DMS153 treated with DMSO at 0.1 percent for 48 hours (cell line): ENCODE results near the gene IFITM5.
"Not testable (repeated sequence)": the region's sequence is repeated elsewhere in the genome, so short reads cannot be mapped to it uniquely, and the experiment has no call there.

Experiments
- DNase-seq: peaks from one replicate; lab custom pipeline; 2025; ENCODE audit not compliant: unreplicated experiment; lab: John Stamatoyannopoulos, UW

IFITM5 gene

DNA sequence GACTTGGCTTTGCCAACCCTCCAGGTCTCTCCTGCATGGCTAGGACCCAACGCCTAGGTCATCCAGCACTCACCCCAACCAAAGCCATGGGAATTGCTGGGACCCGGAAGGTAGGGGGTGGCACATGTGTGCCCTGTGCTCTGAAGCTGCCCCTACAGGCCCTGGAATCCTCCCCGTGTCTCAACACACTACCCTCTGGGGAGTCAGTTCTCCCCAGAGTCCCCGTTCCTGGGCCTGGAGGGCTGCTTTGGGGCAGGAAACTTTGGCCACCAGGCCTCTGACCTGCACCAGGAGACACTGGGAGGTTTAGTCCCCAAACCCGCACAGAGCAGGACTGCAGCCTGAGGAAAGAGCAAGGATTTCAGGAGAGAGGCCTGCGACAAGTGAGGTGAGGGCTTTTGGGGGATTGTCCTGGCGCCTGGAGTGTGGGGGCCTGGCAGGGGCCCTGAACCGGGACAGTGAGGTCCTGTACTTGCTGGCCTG is 14.0 kb upstream of the IFITM5 start:
- no peak for DNase-seq

DNA sequence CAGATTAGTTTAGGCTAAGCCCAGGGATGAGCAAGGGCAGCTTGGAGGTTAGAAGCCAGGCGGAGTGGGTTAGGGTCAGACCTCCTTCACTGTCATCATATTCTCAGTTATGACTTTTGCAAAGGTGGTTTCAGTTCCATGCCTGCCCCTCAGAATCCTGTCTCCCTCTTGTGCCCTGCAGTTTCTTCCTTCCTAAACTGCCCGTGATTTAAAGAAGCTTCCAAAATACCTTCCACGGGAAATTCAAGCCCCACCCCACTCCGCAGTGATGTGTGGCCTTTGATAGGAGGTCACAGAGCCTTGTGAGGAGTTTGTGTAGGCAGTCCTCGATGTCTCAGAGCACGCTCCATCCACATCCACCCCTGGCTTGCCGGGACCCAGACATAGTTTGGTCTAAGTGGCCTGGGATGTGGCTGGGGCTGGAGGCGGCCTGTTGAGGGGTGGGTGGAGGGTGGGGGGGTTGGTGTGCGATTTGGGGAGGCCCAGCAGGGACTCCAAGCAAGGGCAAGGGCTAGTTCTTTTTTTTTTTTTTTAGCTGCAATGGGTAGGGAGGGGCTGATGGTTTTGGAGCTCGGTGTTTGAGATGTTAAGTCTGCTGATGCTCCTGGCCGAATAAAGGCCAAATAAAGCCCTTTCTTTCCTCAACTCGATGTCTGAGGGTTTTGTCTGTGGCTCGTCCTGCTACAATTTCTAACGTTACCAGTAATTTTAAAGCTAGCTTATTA is 12.9 kb upstream of the IFITM5 start:
- no peak for DNase-seq

DNA sequence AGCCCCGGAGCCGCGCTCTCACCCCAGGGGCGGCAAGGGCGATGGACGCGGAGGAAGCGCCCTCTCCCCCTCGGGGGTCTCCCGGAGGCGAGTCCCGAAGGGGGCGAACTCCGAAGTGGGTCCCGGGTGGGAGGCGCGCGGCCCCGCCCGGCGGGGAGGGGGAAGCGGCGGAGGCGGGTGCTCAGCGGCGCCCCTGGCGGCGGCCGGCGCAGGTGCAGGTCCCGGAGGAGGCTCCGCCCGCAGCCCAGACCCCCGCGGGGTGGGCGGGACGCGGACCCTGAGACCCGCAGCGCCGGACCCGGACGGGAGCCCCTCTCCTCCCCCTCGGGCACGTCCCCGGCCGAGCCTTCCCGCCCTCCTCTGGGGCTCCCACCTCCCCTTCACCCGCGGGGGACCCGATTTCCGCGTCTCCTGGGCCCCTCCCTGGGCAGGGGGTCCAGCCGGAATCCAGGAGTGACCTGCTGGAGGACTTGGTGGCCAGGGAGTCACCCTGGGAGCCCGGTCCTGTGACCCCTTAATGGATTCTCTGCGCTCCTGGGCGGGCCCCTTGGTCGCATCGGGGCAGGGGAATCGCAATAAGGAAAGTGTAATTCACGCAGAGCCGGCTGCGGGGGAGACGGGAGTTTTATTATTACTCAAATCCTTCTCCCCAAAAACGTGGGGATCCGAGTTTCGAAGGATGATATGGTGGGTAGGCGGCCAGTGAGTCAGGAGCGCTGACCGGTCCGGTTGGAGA is 11.9 kb upstream of the IFITM5 start:
- not testable (repeated sequence) for DNase-seq

DNA sequence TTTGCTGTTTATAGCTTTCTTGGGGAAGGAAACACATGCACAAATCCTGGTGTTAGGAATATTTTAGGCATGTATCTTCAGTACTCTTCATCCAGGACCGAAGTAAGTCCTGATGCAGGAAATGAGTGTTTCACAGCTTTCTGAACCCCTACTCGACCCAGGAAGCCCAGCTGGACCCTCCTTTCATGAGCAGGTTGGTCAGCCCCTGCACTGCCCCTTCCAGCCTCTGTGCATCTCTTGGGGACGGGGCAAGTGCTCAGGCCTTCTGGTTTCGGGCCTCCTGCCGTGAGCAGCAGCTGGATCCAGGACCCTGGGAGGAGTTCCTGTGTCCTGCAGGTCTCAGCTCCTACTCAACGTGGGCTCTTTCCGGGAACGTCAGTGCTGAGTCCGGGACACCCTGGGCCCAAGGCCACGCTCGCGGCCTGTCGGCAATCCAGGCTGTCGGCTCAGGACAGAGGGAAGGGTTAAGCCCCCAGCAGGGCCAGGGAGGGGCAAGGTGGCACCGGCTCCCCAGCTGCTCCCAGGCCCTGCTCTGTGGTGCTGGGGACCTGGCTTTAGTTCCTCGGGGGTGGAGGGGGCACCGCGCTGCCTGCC is 10.8 kb upstream of the IFITM5 start:
- DNase-seq, result not testable (repeated sequence)

DNA sequence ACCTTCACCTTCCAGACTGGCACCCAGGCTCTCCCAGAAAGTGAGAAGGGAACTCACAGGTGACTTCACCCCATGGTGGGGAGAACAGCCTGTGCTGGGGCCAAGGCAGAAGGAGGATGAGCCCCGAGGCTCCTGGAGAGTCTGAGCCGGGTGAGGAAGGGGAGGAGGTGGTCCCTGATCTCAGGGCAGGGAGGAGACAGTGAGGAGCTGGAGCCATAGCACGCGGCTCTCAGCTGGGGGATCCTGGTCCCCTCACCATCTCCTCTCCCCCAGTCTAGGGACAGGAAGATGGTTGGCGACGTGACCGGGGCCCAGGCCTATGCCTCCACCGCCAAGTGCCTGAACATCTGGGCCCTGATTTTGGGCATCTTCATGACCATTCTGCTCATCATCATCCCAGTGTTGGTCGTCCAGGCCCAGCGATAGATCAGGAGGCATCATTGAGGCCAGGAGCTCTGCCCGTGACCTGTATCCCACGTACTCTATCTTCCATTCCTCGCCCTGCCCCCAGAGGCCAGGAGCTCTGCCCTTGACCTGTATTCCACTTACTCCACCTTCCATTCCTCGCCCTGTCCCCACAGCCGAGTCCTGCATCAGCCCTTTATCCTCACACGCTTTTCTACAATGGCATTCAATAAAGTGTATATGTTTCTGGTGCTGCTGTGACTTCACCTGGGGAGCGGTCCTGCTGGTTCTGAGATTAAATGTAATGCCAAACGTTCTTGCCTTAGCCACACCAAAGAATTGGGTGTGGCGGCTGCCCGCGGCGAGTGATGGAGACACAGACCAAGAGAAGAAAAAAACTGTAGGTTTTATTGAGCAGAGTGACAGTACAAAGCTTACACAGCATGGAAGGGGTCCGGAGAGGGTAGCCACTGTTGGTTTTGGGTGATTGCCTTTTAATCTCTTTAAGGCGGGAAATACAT is 9.7 kb upstream of the IFITM5 start:
- not testable (repeated sequence) for DNase-seq

DNA sequence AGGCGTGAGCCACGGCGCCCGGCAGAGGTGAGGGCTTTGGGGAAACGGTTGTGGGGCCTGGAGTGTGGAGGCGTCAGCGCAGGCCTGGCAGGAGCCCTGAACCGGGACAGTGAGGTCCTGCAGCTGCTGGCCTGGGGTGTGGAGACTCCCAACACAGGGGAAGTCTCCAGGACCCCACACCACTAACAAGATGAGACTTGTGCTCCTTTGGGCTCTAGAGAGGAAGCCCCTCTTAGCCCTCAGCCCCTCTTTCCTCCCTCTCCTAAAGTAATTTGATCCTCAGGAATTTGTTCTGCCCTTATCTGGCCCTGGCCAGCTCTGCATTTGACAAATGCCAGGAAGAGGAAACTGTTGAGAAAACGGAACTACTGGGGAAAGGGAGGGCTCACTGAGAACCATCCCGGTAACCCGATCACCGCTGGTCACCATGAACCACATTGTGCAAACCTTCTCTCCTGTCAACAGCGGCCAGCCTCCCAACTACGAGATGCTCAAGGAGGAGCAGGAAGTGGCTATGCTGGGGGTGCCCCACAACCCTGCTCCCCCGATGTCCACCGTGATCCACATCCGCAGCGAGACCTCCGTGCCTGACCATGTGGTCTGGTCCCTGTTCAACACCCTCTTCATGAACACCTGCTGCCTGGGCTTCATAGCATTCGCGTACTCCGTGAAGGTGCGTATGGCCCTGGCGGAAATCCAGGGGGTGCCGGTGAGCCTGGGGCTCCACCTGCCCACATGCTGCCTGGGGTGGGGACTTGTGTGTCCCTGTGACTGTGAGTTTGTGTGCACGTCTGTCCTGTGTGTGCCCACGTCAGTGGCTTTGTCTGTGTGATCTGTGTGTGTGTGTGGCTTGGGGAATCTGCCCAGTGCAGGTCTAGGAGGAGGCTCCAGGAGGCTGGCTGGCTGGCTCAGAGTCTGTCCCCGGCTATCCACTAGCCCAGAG is 8.7 kb upstream of the IFITM5 start, which contains the start of gene IFITM2:
Gene IFITM2, plus strand, starts transcription at position 51 of the 943 bp plus-strand sequence. Its CDS starts 377 bp downstream, at position 428.
- DNase-seq, result peak; percentile 22

DNA sequence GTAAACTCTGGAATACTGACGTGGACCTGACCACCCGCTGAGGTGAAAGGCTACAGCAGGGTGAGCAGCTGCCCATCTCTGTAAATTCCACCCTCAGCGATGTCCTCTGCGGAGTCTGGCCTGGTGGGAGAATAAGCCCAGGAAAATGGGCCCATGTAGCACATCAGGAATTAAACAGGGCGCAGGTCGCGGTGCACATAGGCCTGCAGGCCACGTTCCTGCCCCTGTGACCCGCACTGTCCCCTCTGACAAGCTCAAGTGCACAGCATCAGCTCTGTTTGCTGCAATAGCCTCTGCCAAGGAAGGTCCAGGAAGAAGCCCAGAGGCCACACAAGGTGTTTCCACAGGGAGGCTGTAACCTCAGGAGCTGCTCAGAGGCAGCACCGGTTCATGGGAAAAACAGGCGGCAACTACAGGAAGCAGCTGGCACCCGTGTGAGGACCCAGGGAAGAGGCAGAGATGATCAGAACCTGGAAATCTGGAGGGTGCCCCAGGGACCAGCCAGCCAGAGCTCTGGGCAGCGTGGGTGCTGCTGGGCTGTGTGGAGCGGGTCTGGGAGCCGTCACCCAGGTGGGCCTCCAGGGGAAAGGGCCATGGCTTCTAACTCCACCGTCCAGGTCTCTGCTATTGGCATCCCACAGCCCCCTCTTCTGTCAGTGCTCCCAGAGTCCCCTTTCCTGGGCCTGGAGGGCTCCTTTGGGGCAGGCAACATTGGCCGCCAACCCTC is 7.5 kb upstream of the IFITM5 start:
- no peak for DNase-seq

DNA sequence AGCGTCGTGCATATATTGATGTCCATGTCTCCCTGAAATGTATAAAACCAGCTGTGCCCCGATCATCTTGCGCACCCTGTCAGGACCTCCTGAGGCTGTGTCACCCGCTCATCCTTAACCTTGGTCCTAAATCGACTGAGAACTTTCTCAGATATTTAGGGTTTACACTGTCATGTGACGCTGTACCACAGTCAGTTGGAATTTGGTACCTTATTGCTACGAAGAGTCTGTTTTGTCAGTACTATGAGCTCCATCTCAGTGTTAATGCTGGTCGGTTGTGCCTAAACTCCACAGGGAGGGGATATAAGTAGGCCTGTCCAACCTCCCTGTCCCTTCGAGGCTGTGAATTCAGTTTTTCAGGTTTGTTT is 6.5 kb upstream of the IFITM5 start:
- no peak for DNase-seq

DNA sequence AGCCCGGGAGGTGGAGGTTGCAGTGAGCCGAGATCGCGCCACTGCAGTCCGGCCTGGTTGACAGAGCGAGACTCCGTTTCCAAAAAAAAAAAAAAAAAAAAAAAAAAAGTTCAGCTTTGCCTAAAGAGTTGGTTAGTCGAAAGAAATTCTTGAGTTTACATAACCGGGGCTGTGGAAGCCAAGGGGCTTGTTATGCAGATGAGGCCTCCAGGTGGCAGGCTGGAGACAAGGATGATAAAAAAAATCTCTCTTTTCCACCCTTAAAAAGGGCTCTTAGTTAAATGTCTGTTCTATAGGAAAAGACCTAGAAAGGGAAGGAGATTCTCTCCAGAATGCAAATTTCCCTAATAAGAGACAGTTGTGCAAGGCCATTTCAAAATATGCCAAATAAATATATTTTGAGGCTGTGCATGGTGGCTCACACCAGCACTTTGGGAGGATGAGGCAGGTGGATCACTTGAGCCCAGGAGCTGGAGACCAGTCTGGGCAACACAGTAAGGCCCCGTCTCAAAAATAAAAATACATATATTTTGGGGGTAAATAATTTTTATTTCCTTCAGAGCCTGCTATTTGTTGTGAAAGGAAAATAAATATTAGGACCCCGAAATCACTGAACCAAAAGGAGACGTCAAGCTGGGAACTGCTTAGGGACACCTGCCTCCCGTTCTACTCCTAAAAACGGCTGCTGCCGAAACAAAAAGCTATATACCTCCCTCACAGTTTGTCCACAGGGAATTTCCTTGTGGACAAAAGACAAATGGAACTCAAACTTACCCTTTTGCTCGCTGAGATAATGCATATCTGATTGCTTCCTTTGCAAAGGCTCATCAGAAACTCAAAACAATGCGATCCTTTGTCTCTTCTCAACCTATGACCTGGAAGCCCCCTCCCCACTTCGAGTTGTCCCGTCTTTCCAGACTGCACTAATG is 5.9 kb upstream of the IFITM5 start:
- peak; percentile 37 for DNase-seq

DNA sequence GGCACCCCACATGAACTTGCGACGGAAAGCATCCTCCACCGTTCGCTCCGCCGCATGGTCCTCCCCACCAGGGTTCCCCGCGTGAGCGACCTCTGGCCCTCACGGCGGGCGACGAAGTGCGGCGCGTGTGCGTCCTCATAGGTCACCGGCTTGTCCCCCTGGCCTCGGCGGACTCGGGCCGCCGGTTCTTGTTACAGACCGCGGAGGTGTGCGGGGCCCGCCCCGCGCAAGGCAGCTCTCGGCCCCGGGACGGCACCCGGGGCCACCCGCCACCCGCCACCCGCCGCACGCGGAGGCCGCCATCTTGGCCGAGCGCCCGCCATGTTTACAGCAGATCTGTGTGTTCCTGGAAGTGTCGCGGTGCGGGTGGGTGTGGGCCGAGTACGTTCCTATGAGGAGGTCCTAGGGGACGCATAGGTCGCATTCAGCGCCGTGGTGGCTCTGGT is 4.8 kb upstream of the IFITM5 start:
- DNase-seq, result no peak

DNA sequence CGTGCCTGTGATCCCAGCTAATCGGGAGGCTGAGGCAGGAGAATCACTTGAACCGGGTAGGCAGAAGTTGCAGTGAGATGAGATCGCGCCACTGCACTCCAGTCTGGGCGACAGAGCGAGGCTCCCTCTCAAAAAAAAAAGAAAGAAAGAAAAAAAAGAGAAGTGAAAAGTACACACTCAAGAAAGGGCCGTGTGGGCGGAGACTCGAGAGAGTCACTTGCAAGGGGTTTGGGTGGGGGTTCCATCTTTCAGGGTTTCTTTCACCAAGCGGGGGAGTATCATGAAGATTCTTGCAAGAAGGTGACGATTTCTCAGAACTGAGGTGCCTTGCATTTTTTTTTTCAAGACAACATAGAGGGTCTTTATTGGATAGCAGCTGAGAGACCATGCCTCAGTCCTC is 4.0 kb upstream of the IFITM5 start:
- DNase-seq, result no peak

DNA sequence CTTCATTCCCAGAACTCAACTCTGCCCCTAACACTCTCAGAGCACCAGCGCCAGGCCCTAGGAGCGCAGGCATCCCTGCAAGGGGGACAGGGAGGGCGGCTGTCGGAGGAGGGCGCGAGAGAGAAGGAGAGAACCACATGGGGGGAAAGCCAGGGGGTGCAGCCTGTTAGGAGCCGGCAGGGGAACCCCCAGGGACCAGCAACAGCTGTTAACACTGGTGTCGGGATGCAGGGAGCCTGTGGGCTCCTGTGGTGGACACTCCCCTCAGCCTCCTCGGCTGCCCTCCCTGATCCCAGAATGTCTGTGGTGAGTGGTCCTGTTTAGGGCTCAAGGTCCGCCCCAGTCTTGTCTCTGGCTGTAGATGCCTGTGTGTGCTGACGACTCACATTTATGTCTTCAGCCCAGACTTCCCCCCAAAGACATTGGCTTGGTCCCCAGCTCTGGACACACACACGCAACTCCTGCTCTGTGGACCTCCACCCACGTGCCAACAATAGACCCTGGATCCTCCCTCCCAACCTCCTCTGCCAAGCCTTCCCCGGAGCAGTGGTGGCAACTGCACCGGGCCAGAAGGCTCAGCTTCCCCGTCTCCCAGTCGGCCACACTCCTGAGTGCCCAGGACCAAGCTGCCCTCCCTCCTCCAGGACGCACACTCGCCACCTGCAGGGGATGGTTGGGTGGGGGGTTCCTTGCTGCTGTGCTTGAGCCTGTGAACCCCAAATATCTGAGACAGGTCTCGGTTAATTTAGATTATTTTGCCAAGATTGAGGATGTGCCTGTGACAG is 817 bp upstream of the IFITM5 start:
- DNase-seq, result no peak

DNA sequence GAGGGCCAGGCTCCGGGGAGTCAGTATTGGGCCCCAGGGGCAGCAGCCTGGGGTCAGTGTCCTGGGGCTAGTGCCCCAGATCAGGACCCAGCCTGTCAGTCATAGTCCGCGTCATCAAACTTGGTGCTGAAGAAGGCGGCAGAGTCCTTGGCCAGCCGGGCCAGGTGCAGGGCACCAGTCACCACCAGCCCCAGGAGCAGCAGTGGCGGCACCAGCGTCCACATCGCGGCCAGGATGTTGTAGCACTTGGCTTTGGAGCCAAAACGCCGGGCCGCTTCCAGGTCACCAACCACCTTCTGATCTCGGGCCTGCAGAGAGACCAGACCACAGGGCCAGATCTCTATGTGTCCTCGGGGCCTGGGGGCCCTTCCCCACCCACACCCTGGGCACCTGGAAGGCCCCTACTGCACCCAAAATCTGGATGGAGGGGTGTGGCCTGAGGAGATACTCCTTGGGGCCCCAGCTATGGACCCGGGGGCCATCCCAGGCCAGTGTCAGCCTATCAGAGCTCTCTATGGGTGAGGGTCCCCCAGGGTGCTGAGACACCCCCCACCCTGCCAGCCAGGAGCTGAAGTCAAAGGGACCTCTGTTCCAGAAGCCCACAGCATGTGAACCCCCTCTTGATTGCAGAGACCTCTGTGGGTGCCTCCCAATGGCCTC is 790 bp downstream of the IFITM5 start:
- DNase-seq, result no peak

DNA sequence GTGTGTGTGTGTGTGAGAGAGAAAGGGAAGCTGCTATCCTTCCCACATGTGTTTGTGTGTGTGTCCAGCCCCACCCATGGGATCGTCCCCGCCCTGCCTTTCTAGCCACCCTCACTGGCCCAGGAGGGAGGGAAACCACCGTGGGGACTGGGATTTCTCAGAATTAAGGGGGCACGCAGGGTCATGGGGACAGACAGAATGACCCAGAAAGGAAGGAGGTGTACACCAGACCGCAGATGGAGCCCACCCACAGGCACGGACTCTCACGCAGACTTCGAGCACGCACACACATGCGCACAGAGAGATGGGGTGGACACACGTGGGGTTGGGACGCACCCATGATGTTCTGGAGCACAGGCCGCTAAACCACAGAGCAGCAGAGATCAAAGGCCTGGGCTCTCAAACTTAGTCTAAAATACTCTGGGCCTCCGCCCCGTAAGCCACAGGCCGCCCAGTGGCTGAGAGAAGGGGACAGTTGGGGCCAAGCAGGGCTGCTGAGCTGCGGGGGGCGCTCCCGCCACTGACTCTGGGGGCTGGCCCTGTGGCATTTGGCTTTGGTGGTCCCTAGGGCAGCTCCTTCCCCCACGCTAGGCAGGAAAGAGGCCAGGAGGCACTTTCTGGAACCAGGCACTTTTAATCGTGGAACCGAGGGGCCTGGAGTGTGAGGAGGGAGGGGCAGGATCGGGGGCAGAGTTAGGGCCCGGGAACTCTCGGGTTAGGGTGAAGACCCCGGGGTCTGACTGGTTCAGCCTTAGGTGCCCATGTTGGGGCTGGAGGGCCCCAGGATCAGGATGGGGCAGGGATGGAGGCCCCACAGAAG is 1.5 kb downstream of the IFITM5 start:
- no peak for DNase-seq

DNA sequence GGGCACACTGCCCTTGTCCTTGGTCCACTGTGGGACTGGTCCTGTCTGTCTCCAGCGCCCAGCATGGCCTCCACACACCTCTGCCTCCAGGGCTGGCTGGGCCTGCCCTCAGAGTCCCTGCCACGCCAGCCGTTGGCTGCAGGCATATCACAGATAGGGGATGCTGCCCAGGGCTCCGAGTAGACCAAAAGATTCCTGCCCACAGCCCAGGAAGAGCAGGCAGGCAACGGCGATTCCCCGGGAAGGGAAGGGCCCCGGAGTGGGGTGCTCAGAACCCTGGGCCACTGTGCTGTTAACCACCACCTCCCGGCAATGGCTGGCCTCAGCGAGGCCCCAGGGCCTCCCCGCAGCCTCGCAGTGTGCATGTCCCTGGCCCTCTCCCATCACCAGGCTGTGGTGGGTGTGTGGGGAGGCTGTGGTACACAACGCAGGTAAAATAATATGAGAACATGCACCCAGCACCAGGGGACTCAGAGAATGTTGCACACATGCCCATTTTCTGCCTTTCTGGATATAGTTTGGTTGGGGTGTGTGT is 2.2 kb downstream of the IFITM5 start:
- no peak for DNase-seq
